Measurements from ENCODE around the gene VIPR1. TPM values are rescaled to one million over a fixed set of nuclear protein-coding genes. Genes with fewer than 3 reads are reported as not detected.

VIPR1 gene
- total RNA-seq: not detected in 2 replicates

GRCh38 chr3:42502429-42503250 is at the start of gene VIPR1:
Gene VIPR1 (plus strand): TSS chr3:42502643. CDS start chr3:42502736, 93 bp downstream.

GRCh38 chr3:42581709-42582473 is 79.4 kb downstream of the VIPR1 start, which contains the start of gene SEC22C:
Gene SEC22C (minus strand): TSS chr3:42581967. CDS start chr3:42569046, 12,921 bp downstream.

Other genes with a start within 250 kb of the VIPR1 start
- gene CCK, start 236.5 kb upstream of the VIPR1 start, total RNA-seq: 0.62 and 1.1 TPM in 2 replicates
- not detected in 2 replicates for gene LYZL4, start 92.0 kb upstream of the VIPR1 start, total RNA-seq
- gene SEC22C, start 79.3 kb downstream of the VIPR1 start, total RNA-seq: 78.5 and 91.5 TPM in 2 replicates
- 14.9 and 19.7 TPM in 2 replicates for gene SS18L2, start 88.2 kb downstream of the VIPR1 start, total RNA-seq
- gene NKTR, start 98.0 kb downstream of the VIPR1 start, total RNA-seq: 68.1 and 83.8 TPM in 2 replicates
- gene ZBTB47, start 151.1 kb downstream of the VIPR1 start, total RNA-seq: 24.0 and 33.1 TPM in 2 replicates
- gene KLHL40, start 182.9 kb downstream of the VIPR1 start, total RNA-seq: not detected in 2 replicates
- gene HHATL, start 200.2 kb downstream of the VIPR1 start, total RNA-seq: not detected in 2 replicates